ENCODE measurements around the gene FXYD4. TPM values are rescaled to one million over a fixed set of nuclear protein-coding genes. Genes with fewer than 3 reads are reported as not detected.

The FXYD4 gene
- total RNA-seq, 4 donors from 2014 or later: not detected

DNA sequence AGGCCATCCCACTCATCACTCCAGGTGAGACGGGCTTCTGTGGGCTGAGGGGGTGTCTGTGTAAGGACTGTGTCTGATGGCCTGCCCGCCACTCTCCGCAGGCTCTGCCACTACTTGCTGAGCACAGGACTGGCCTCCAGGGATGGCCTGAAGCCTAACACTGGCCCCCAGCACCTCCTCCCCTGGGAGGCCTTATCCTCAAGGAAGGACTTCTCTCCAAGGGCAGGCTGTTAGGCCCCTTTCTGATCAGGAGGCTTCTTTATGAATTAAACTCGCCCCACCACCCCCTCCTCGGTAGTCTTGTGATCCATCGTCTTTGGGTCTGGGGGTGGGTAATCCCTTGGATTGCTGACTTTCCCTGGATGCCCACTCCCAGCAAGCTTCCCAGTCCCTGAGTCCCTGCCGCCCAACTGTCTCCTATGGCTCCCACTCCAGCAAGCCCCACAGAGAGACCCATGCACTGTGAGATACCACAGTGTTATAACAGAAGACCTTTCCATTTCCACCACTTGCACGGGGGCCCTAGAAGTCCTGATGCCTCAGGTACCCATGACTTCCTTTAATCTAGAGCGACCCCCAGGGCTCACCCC lies 4.7 kb downstream of the FXYD4 start:
- ATAC-seq (ENCODE audit: low FRiP score): no peak
- no peak for DNase-seq (ENCODE audit: low spot score)
- TF ChIP-seq, protein P1, sequence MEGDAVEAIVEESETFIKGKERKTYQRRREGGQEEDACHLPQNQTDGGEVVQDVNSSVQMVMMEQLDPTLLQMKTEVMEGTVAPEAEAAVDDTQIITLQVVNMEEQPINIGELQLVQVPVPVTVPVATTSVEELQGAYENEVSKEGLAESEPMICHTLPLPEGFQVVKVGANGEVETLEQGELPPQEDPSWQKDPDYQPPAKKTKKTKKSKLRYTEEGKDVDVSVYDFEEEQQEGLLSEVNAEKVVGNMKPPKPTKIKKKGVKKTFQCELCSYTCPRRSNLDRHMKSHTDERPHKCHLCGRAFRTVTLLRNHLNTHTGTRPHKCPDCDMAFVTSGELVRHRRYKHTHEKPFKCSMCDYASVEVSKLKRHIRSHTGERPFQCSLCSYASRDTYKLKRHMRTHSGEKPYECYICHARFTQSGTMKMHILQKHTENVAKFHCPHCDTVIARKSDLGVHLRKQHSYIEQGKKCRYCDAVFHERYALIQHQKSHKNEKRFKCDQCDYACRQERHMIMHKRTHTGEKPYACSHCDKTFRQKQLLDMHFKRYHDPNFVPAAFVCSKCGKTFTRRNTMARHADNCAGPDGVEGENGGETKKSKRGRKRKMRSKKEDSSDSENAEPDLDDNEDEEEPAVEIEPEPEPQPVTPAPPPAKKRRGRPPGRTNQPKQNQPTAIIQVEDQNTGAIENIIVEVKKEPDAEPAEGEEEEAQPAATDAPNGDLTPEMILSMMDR (IDR thresholded peaks at IDR 0.05): no peak

DNA sequence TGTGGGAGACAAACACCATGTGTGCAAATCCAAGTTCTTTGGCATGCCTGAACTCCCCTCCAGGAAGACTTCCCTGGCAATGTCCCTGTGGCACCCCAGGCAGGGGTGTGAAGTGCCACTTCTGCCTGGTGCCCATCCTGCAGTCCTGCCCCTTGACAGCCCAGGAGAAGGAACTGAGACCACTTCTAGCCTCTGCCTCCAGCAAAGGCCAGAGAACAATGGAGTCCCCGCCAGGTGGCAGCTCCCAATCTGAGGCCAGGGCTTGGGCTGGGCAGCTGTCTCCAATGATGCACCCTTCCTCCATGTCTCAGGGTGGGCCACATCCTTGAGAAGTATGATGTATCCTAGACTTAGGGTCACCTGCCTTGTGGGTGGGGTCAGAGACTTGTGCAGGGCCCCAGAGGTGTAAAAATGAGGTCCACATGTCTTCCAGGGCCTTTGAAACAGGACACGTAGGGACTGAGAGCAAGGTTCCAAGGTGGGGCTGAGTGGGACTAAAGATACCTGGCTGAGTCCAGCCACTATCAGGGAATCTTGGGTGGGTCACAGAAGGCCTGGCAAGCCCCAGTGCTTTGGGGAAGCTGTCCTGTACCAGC lies 5.5 kb downstream of the FXYD4 start:
- TF ChIP-seq, protein P1 (IDR thresholded peaks at IDR 0.05): no peak
- DNase-seq (ENCODE audit: low spot score) (no peak), ATAC-seq (ENCODE audit: low FRiP score) (no peak)

DNA sequence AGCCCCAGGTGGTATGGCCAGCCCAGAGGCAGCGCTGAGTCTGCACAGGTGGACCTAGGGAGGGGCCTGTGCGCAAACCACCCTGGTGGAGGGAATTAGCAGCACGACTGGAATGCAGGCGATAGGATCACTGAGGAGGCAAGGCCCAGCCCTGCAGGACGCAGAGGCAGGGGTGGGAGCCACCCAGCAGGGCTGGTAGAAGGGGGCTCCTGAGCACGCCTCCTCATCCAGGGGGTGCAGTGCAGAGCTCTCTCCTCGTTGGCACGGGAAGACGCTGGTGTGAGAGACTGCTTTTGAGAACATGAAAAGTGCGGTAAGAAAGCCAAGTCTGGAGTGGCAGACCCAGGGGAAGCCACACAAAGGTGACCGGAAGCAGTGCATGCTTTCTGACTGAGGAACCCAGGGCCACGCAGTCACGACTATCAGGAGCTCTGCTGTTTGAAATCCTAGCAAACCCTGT lies 6.0 kb downstream of the FXYD4 start:
- ATAC-seq (ENCODE audit: low FRiP score) (no peak), DNase-seq (ENCODE audit: low spot score) (no peak)
- TF ChIP-seq, protein P1 (IDR thresholded peaks at IDR 0.05): no peak

DNA sequence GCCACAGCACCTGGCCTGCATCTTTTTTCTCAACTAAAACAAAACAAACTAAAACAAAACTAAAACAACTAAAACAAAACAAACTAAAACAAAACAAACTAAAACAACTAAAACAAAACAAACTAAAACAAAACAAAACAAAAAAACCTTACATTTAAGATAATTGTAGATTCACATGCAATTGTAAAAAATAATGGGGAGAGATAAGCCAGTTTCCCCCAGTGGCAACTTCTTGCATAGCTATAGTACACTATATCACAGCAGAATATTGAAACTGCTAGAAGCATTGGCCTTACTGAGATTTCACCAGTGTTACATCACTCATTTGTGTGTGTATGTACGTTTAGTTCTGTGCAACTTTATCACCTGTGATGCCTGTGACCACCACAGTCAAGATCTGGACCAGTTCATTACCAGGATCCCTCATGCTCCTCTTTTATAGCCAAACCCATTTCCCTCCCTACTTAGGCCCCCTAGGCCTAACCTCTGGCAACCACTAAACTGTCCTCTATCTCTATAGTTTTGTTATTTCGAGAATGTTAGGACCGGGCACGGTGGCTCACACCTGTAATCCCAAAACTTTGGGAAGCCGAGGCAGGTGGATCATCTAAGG lies 9.3 kb downstream of the FXYD4 start:
- DNase-seq (ENCODE audit: low spot score): no peak
- TF ChIP-seq, protein P1 (IDR thresholded peaks at IDR 0.05): no peak
- no peak for ATAC-seq (ENCODE audit: low FRiP score)

DNA sequence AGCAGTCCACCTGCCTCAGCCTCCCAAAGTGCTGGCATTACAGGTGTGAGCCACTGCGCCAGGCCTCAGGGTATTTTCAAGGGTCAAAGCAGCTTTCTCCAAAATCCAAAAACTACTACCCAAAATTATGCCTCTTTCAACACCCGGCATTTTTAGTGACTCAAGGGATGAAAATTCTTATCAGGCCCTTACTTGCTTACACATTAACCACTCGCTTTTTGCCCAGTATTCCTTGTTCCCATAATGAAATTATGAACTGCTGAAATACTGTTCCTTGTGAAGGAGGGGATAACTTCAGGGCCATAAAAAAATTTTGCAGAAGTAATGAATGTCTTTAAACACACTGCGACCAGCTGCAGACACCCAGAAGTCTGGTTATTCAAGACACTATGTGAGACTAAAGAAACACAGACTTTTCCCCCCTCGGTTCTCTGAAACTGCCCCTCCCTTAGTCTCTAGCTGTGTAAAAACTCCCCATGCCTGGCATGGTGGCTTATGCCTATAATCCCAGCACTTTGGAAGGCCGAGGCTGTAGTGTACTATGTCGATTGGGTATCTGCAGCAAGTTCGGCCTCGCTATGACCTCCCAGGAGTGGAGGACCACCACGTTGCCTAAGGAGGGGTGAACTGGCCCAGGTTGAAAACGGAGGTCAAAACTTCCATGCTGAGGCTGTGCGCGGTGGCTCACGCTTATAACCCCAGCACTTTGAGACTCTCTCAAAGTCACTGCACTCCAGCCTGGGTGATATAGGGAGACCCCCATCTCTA lies 12.0 kb downstream of the FXYD4 start:
- DNase-seq (ENCODE audit: low spot score) (no peak), ATAC-seq (ENCODE audit: low FRiP score) (no peak)
- TF ChIP-seq, protein P1 (IDR thresholded peaks at IDR 0.05): no peak

DNA sequence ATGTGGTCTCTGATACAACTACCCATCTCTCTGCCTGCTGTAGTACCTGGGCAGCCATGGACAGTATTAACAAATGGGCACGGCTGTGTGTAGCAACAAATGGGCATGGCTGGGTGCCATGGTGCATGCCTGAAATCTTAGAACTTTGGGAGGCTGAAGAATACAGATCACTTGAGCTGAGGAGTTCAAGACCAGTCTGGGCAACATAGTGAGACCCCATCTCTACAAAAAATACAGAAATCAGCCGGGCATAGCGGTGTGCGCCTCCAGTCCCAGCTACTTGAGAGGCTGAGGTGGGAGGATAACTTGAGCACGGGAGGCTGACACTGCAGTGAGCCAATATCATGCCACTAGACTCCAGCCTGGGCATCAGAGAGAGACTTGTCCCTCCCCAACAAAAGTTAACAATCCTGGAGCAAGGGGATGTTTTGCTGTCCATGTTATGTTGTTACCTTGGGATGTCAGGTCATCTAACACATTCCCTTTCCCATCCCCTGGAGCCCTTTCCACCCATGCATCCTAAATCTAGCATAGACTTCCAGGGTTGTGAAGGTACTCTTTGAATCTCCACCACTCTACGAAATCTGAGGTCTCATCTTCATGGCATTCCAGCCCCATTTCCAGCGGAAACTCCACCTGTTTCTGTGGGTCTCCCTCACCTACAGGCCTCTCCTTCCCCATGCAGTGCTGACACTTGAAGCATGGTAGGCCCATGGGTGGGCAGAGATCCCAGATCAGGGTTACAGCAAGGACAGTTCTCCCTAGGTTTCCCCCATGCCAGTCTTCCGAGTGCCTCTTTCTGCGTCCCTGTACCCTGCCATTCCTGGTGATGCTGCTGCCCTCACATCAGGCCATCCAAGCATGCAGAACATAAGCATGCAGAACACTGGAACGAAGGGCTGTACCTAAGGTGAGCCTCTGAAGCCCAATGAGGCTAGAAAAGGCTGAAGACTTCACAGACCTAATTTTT lies 13.1 kb downstream of the FXYD4 start:
- ATAC-seq (ENCODE audit: low FRiP score) (no peak), DNase-seq (ENCODE audit: low spot score) (no peak)
- TF ChIP-seq, protein P1 (IDR thresholded peaks at IDR 0.05): no peak
